DND-41 (cell line): Measurements from ENCODE around the gene NFIA.

Experiments used
- EZH2 ChIP-seq: IDR thresholded peaks from 3 replicates; pipeline ENCODE4 v1.6.1; 2012; ENCODE audit warnings: borderline replicate concordance, low read depth, mild to moderate bottlenecking, moderate library complexity, low read length, inconsistent platforms; ENCODE audit not compliant: severe bottlenecking
- TF ChIP-seq, protein P1 (sequence below): IDR thresholded peaks from 2 replicates; pipeline ENCODE4 v1.5.1; 2012; ENCODE audit warnings: borderline replicate concordance, low read length, moderate library complexity, mild to moderate bottlenecking; ENCODE audit not compliant: poor library complexity, severe bottlenecking; ENCODE audit errors: extremely low read depth

DNA sequence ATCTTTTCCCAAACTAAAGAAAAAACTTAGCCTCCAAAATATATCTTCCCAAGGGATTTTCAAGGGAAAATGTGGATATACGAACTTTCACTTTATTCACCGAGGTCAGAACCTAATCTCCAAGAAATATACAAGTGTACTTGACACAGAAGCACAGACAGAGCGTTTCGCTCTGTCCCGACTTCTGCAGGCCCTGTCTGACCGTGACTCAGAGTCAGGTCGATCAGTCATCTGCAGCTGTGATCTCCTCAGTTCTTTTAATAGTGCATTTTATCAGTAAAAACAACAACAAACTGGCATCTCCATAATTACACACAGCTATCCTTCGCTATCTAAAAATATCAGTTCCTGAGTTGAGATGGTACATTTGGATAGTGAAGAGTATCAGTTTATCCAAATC is 416.0 kb downstream of the NFIA start:
- TF ChIP-seq EZH2, result no peak
- TF ChIP-seq, protein P1, sequence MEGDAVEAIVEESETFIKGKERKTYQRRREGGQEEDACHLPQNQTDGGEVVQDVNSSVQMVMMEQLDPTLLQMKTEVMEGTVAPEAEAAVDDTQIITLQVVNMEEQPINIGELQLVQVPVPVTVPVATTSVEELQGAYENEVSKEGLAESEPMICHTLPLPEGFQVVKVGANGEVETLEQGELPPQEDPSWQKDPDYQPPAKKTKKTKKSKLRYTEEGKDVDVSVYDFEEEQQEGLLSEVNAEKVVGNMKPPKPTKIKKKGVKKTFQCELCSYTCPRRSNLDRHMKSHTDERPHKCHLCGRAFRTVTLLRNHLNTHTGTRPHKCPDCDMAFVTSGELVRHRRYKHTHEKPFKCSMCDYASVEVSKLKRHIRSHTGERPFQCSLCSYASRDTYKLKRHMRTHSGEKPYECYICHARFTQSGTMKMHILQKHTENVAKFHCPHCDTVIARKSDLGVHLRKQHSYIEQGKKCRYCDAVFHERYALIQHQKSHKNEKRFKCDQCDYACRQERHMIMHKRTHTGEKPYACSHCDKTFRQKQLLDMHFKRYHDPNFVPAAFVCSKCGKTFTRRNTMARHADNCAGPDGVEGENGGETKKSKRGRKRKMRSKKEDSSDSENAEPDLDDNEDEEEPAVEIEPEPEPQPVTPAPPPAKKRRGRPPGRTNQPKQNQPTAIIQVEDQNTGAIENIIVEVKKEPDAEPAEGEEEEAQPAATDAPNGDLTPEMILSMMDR, result no peak
